HG03378 (cell line): Measurements from ENCODE around the gene MCOLN1.

ENCODE experiments used
- ATAC-seq: cut with Tn5 transposase; IDR thresholded peaks from one replicate; pipeline ENCODE4 v1.9.1; 2021; ENCODE audit warnings: mild to moderate bottlenecking, moderate library complexity; ENCODE audit not compliant: unreplicated experiment

Gene MCOLN1

GRCh38 chr19:7500811-7501450 is 21.5 kb upstream of the MCOLN1 start:
- no peak for ATAC-seq

- no peak for ATAC-seq
Observed at GRCh38 chr19:7502552-7502951, 19.9 kb upstream of the MCOLN1 start.

GRCh38 chr19:7504684-7505083 is 17.7 kb upstream of the MCOLN1 start:
- ATAC-seq = no peak

- no peak for ATAC-seq
Observed at GRCh38 chr19:7505288-7505681, 17.1 kb upstream of the MCOLN1 start.

- no peak for ATAC-seq
Observed at GRCh38 chr19:7505682-7506384, 16.6 kb upstream of the MCOLN1 start.

- no peak for ATAC-seq
Observed at GRCh38 chr19:7506385-7507328, 15.8 kb upstream of the MCOLN1 start.

GRCh38 chr19:7507884-7508283 is 14.5 kb upstream of the MCOLN1 start:
- ATAC-seq = no peak

- ATAC-seq = no peak
Observed at GRCh38 chr19:7509625-7510024, 12.8 kb upstream of the MCOLN1 start.

GRCh38 chr19:7512400-7512851 is 10.0 kb upstream of the MCOLN1 start:
- no peak for ATAC-seq

GRCh38 chr19:7513809-7514642 is 8.4 kb upstream of the MCOLN1 start:
- no peak for ATAC-seq

GRCh38 chr19:7515110-7515644 is 7.2 kb upstream of the MCOLN1 start:
- no peak for ATAC-seq

- no peak for ATAC-seq
Observed at GRCh38 chr19:7515645-7516151, 6.7 kb upstream of the MCOLN1 start, which contains the start of gene ZNF358. Gene ZNF358, plus strand, starts transcription at chr19:7516103. Its CDS starts 3,140 bp downstream, at chr19:7519243.

- no peak for ATAC-seq
Observed at GRCh38 chr19:7516333-7516732, 6.1 kb upstream of the MCOLN1 start.

- ATAC-seq = no peak
Observed at GRCh38 chr19:7516878-7517277, 5.5 kb upstream of the MCOLN1 start.

GRCh38 chr19:7519361-7520130 is 2.9 kb upstream of the MCOLN1 start:
- no peak for ATAC-seq

- no peak for ATAC-seq
Observed at GRCh38 chr19:7520131-7521051, 2.0 kb upstream of the MCOLN1 start.

GRCh38 chr19:7521551-7522071 is 813 bp upstream of the MCOLN1 start:
- ATAC-seq = no peak
